HG03095 (cell line): Measurements from ENCODE around the gene EXOC4.

Source experiments
- ATAC-seq: cut with Tn5 transposase; IDR thresholded peaks from one replicate; pipeline ENCODE4 v1.9.1; 2021; ENCODE audit warnings: moderate library complexity; ENCODE audit not compliant: unreplicated experiment

The EXOC4 gene

GRCh38 chr7:133912916-133913697, 660.2 kb downstream of the EXOC4 start:
- no peak for ATAC-seq

GRCh38 chr7:133916621-133917020, 663.7 kb downstream of the EXOC4 start:
- ATAC-seq: no peak

- no peak for ATAC-seq
Measured at GRCh38 chr7:133919810-133920209, 666.9 kb downstream of the EXOC4 start.

GRCh38 chr7:133921635-133922182, 668.8 kb downstream of the EXOC4 start:
- no peak for ATAC-seq

- no peak for ATAC-seq
Measured at GRCh38 chr7:133923974-133924373, 671.1 kb downstream of the EXOC4 start.

GRCh38 chr7:133931053-133931452, 678.2 kb downstream of the EXOC4 start:
- no peak for ATAC-seq

GRCh38 chr7:133932591-133932990, 679.7 kb downstream of the EXOC4 start:
- no peak for ATAC-seq

GRCh38 chr7:133934262-133934976, 681.5 kb downstream of the EXOC4 start:
- no peak for ATAC-seq

GRCh38 chr7:133934977-133935330, 682.1 kb downstream of the EXOC4 start:
- no peak for ATAC-seq

- no peak for ATAC-seq
Measured at GRCh38 chr7:133936074-133936473, 683.2 kb downstream of the EXOC4 start.

GRCh38 chr7:133937786-133938185, 684.9 kb downstream of the EXOC4 start:
- no peak for ATAC-seq

- ATAC-seq: no peak
Measured at GRCh38 chr7:133940368-133940767, 687.5 kb downstream of the EXOC4 start.

GRCh38 chr7:133941496-133941895, 688.6 kb downstream of the EXOC4 start:
- ATAC-seq: no peak

GRCh38 chr7:133945497-133945896, 692.6 kb downstream of the EXOC4 start:
- no peak for ATAC-seq

GRCh38 chr7:133947458-133948254, 694.8 kb downstream of the EXOC4 start:
- no peak for ATAC-seq

GRCh38 chr7:133948588-133948987, 695.7 kb downstream of the EXOC4 start:
- no peak for ATAC-seq

- no peak for ATAC-seq
Measured at GRCh38 chr7:133950855-133951254, 698.0 kb downstream of the EXOC4 start.

GRCh38 chr7:133955208-133955607, 702.3 kb downstream of the EXOC4 start:
- ATAC-seq: no peak

GRCh38 chr7:133957845-133958244, 705.0 kb downstream of the EXOC4 start:
- no peak for ATAC-seq

- no peak for ATAC-seq
Measured at GRCh38 chr7:133958822-133959221, 705.9 kb downstream of the EXOC4 start.

- ATAC-seq: no peak
Measured at GRCh38 chr7:133959505-133959904, 706.6 kb downstream of the EXOC4 start.
